Keratinocyte (primary cell): ENCODE measurements around the gene ALDH6A1.

Source experiments
- EZH2 ChIP-seq: IDR thresholded peaks from one replicate; pipeline ENCODE4 v1.6.1; 2012; ENCODE audit warnings: inconsistent platforms, mild to moderate bottlenecking, low read length, moderate library complexity
- TF ChIP-seq, protein P1 (sequence below), 3 experiments: IDR thresholded peaks in 1 of 3; conservative IDR thresholded peaks in 1 of 3; optimal IDR thresholded peaks in 1 of 3; 2 replicates in 2 of 3; 3 replicates in 1 of 3; pipeline versions ENCODE3 to v1.5.1; 2011; ENCODE audit warnings: low read length in 3 of 3, mild to moderate bottlenecking in 3 of 3, moderate library complexity in 2 of 3, control low read depth in 1 of 3, inconsistent platforms in 1 of 3; ENCODE audit not compliant: insufficient read depth in 2 of 3; ENCODE audit errors: extremely low read depth in 1 of 3

DNA sequence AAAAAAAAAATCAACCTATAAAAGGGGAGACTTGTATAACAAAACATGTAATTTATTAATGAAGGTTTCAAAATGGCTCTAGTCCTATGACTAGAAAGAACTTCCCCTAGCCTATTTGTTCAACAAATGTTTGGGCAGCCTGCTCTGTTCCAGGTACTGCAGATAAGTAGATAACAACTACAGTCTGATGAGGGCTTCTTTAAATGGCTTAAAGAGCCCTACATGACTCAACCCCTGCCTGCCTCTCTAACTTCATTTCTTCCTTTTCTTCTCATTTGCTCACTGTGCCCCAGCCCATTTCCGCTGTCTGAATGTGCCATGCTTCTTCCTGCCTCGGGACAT is 21.5 kb downstream of the ALDH6A1 start:
- TF ChIP-seq, protein P1, sequence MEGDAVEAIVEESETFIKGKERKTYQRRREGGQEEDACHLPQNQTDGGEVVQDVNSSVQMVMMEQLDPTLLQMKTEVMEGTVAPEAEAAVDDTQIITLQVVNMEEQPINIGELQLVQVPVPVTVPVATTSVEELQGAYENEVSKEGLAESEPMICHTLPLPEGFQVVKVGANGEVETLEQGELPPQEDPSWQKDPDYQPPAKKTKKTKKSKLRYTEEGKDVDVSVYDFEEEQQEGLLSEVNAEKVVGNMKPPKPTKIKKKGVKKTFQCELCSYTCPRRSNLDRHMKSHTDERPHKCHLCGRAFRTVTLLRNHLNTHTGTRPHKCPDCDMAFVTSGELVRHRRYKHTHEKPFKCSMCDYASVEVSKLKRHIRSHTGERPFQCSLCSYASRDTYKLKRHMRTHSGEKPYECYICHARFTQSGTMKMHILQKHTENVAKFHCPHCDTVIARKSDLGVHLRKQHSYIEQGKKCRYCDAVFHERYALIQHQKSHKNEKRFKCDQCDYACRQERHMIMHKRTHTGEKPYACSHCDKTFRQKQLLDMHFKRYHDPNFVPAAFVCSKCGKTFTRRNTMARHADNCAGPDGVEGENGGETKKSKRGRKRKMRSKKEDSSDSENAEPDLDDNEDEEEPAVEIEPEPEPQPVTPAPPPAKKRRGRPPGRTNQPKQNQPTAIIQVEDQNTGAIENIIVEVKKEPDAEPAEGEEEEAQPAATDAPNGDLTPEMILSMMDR (optimal IDR thresholded peaks at IDR 0.05 in 1 of 3, IDR thresholded peaks at IDR 0.05 in 1 of 3, conservative IDR thresholded peaks at IDR 0.05 in 1 of 3; ENCODE audit: extremely low read depth in 1 of 3, insufficient read depth in 2 of 3, low read length in 3 of 3), result no peak
- TF ChIP-seq EZH2, result no peak
